GM21360 (cell line): ENCODE results near the gene RAB36.

ENCODE experiments used
- ATAC-seq: cut with Tn5 transposase; IDR thresholded peaks from one replicate; pipeline ENCODE4 v1.9.1; 2021; ENCODE audit warnings: mild to moderate bottlenecking, moderate library complexity; ENCODE audit not compliant: unreplicated experiment

The RAB36 gene, protein sequence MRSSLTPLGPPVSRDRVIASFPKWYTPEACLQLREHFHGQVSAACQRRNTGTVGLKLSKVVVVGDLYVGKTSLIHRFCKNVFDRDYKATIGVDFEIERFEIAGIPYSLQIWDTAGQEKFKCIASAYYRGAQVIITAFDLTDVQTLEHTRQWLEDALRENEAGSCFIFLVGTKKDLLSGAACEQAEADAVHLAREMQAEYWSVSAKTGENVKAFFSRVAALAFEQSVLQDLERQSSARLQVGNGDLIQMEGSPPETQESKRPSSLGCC

DNA sequence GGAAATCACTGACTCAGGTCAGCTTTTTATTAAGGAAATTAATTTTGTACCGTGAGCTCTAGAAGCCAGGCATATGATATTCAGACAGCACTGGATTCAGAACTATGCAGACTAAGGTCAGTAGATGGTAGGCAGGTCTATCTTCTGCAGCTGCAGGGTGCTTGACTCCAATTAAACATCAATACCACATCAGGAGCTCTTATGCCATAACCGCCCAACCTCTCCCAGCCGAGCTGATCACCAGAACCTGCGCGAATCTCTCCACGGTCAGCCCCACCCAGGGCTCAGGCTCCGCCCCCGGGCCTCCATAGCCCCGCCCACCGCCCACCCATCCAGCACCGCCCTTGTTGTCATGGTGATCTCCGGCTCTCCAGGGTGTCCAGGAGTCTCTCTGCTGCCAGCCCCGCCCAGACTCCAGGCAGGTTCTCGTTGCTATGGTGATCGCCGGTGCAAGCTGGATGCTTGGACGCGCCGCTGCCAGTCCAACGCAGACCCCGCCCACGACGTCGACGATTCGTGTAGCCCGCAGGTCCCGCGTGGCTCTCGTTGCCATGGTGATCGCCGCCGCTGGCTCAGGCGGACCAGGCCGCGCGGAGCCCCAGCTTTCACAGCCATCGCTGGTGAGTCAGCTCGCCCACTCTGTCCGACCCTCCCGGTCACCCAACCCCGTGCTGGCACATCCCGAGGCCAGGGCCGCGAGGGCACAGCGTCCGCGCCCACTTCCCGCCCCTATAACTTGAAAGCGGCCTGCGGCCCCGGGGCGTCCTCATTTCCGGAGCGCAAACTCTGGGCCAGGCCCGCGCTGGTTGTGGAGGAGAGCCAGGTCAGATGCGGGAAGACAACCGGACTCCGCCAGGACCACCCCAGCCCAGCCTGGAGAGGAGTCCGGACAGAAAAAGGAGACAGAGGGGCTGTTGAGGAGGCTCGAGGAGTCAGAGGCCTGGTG is at the start of gene RAB36:
Gene RAB36, plus strand, starts transcription at position 546 of the 946 bp plus-strand sequence. CDS start 1,140 bp downstream, outside the sequence.
- peak; percentile 53 for ATAC-seq

DNA sequence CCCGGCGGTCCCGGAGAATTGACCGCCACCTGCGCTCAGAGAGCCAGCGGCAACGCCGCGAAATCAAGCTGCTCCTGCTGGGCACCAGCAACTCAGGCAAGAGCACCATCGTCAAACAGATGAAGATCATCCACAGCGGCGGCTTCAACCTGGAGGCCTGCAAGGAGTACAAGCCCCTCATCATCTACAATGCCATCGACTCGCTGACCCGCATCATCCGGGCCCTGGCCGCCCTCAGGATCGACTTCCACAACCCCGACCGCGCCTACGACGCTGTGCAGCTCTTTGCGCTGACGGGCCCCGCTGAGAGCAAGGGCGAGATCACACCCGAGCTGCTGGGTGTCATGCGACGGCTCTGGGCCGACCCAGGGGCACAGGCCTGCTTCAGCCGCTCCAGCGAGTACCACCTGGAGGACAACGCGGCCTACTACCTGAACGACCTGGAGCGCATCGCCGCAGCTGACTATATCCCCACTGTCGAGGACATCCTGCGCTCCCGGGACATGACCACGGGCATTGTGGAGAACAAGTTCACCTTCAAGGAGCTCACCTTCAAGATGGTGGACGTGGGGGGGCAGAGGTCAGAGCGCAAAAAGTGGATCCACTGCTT is 49.4 kb upstream of the RAB36 start:
- no peak for ATAC-seq

DNA sequence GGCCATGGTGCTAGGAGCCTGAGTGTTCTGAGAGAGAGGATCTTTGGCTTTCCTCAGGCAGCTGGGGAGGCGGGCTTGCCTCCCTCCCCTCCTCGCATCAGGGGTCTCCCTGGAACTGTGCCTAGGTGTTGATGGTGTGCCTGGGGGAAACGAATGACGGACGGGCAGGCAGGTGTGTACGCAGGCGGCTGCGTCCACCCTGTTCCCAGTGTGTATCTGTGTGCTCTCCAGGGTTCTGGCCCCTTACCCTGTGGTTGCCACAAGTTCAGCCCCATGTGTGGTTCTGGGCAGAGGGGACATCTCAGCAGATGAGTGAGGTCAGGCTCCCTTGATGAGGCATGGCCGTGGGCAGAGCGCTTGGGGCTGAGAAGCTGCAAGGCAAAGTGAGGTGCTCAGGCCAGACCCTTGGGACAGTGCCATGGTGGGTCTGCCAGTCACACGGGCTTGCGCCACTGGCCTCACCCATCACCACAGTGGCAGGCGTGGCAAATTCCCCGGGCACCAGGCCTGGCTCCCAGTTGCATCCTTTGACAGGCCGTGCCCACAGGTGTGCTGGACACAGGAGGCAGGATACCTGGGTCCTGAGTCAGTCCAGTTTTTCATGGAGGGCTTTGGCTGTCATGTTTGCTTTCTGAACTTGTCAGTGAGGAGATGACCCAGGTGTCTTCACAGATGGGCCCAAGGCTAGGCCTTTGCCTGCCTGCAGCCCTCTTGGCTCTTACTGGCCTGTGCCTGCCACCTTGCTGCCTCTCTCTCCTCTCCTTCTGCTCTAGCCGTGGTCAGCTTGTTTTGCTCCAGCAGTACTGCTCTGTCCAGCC is 47.7 kb upstream of the RAB36 start:
- ATAC-seq, result no peak

DNA sequence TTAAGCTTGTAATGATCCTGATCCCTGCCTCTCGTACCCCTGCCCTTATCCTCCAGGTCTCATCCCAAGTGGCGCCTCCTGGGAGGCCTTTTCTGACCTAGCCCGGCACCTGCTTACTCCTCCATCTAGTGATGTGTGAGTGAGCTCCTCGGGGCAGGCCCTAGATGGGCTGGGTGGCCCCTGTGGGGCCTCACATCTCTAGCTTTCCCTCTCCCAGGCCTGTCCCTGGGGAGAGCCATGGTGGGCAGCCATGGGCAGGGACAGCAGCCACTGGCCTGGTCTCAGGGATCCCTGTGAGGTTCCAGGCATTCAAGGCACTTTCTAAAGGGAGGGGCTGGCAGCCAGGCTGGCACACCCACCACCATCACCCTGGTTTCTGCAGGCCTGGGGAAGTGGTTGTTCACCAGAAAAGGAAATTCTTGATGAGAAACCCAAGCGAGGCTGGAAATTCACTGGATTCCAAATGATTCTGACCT is 47.0 kb upstream of the RAB36 start:
- no peak for ATAC-seq

DNA sequence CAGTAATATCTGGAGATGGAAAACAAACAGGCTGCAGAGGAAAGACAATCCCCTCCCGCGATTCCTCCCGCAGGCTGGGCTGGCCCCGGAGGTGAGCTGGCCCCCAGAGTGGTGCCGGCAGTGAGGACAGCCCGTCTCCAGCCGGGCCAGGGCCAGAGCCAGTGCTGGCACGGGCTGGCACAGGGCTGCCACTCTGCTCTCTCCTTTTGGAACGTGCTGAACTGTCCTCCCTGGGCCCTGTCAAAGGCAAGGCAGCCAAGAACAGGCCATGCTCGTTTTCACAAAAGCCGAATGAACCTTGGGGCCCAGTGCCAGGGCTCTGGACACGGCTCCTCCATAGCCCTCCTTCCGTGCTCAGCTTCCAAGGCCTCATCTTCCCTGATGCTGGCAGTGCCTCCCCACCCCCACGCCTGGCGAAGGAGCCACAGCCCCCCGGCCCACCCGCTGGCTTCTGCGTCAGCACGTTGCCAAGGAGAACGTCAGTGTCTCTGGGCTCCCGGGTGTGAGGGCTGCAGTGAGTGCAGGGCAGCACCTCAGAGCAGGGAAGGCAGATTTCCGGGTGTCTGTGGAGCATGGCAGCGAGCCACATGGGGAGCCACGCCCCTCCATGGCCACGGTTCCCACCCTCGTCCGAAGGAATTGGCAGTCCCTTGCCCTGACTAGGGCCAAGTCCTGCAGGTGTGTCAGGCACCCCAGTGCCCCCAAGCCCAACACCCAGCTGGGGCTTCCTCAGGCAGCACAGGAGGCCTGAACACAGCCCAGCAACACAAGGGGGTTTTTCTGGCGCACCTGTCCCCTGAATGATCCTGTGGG is 46.4 kb upstream of the RAB36 start:
- ATAC-seq, result no peak

DNA sequence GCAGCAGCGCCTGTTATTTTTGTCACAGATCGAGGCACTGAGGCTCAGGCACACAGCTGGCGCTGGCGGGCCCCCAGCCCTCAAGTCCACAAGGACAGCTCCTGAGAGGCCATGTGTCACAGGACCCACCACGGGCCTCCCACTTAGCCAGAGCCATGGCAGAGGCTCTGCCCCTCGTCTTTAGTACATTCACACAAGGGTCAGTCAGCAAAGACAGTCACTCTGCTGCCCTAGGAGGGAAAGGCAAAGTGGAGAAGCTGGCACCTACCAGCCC is 45.8 kb upstream of the RAB36 start:
- no peak for ATAC-seq

DNA sequence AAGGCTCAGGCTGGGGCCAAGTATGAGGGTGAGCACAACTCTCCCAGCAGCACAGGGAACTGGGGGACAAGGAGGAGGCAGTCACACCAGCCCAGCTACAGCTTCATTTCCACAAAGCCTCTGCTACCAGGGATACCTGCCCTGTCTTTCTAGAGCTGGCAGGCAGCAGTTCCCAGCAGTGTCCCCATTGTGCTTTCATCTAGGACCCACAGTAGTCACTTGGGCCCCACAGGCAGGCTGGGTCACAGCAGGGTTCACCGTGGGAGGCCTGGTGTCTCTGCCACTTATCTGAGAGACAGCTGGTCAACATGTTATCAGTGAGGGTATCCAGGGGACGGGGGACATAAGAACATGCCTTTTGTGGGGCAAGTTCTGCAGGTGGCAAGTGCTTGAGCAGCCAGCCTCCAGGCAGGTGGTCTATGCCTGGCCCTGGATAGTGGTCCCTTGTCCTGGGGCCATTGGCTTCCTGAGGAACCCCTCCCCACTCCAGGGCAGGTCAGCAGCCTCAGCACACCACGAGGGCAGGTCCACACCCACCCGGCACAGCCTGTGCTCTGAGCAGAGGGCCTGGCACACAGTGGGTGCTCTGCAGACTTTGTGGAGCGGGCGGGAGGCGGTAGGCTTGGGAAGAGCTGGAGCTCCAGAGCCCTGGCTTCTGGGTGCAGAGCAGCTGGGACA is 45.0 kb upstream of the RAB36 start:
- no peak for ATAC-seq

DNA sequence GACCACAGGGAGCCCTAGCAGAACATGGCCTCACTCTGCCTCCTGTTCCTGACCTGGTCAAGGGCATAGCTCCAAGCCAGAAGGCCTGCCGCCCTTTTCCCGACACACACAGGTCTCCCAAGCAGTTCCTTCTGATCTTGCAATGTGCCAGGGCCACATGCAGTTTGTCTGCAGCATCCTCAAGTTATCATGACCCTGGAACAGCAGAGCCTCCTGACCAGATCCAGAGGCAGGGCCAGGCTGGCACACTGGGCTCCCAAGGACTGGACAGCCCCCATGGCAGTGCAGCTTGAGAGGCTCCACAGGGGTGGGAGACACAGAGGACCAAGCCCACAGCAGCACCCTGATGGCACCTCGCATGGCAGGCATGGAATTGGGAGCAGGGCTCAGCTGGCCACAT is 43.8 kb upstream of the RAB36 start:
- no peak for ATAC-seq

DNA sequence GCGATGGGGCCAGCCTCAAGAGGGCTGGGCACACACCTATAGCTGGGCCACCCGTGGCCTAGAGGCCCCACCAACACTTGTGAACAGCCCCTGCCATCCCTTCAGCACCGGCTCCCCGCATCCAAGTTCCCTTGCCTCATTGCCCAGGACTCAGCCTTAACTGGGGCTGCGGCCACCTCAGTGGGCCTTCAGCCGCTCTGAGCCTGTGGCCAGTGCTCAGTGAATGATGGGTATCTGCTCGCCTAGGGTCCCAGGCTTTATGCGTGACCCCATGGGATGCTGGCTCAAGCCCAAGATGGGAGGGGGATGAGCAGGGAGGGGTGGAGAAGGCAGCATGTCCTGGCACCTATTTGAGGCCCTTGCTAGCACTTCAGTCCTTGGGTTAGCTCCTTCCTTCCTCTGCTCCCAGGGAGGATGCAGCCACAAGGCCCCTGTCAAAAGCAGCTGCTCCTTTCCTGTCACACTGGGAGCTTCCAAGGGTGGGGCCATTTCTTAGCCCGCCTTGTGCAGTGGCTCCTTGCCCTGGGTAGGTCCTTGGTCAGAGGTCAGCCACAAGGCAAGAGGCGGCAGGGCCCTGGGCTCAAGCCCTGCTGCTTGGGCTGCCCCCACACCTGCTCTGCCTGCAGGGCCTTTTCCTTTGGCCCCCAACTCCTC is 43.1 kb upstream of the RAB36 start:
- ATAC-seq, result no peak

DNA sequence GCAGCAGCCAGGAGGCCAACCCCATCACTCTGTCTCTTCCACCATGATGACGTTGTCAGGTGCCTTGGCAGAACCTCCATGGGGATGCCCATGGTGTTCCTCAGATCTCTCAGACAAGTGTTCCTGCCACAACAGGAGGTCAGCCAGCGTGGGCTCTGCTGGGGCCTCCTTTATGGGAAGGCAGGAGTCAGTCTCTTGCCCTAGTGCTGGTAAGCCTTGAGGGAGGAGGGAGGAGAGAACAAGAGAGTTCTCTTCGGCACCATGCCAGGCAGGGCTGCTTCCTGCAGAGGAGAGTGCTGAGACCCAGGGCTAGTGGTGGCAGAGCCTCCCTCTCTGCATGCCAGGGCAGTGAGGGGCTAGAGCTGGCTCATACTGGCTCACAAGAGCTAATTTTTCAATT is 42.5 kb upstream of the RAB36 start:
- ATAC-seq, result no peak

DNA sequence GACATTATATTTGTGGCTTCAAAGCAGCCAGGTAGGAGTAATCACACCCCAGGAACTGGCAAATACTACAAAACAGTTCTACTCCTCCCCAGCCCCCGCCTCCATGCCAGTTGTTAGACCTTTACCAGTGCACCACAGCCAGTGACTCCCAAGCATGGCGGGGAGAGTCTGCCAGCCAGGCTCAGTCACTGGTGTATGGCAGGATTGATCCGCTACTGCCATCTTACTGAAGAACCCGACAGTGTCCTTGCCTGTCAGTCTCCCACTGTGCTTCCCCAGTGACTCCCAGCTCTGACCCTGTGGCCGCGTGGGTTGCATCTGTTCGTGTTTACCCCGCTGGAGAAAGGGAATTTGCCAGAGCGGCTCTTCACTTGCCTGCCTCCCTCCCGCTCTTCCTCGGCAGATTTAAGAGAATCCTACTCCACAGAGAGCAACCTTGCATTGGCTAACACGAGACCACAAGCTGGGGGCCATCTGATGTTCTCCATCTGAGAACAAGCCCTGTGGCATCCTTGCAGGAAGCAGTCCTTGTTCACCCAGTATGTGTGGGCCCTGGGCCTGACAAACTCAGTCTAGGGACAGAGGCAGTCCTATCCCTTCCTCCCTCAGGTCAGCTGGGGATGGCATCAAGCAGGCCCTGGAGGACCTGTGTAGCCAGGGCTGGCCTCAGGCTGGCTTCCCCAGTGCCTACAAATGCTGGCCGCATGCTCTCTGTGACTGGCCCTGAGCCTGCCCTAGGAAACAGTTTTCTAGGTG is 41.9 kb upstream of the RAB36 start:
- ATAC-seq, result no peak

DNA sequence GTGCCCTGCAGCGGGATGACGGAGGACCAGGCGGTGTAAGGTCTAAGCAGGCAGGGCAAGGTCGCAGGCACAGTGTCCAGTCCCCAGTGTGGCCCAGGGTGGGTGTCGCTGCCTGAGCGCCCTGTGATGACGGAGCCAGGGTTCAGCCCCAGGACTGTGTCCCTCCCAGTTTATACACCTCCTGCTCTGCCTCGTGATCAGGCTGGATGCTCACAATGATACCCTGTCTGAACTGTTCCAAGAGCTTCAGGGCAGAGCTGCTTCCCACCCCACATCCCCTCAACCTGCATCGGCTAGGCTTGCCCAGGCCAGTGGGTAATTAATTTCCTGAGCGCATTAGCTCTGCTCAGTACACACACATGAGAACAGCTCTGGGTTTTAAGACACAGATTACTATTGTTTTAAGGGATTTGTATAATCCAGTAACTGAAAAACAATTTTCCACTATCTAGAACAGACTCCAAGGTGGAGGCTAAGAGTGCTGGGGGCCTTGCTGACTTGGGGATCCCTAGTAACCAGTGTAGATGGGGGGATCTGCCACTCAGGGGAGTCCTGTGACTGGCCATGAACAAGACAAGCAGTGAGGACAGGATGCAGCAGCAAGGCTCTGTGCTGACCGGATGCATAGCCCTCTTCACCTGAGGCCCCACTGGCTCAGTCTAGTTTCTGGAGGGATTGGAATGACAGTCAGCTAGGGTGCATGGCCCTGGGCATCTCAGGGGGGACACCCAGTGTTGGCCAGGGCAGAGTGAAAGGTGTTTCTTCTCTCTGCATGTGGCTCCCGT is 40.9 kb upstream of the RAB36 start:
- ATAC-seq, result no peak

DNA sequence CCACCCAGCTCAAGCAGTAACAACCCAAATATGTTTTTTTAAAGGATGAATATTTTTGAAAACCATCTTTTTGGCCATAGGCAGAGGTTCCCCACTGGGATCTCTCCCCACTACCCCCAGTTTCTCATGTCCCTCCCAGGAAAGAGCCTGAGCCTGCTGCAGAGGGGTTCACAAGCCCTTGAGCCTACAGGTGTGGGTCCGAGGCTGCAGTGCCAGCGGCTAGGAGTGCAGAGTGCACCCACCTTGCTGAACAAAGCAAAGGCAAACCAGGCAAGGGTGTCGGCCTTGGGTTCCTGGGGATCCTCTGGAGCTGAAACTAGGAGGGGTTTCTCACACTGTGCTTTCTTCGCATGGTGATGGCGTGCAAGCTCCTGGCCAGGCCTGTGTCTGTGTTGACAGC is 40.0 kb upstream of the RAB36 start:
- no peak for ATAC-seq

DNA sequence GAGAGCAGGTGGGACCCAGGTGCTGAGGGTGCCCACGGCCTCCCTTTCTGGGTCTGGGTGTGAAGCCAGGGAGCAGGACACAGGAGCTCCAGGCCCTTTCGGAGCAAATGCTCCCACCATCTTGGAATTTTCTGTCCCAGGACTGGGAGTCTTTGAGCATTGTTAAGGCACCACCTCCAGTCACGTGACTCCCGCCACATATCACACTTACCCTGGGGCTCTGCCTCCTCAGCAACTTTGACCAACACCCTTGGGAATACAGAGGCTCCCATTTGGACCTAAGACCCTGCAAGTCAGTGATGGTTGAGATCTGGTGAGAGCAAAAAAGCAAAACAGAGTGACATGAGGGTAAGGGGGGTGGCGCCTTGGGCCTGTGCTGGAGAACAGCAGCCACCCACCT is 39.4 kb upstream of the RAB36 start:
- ATAC-seq, result no peak

DNA sequence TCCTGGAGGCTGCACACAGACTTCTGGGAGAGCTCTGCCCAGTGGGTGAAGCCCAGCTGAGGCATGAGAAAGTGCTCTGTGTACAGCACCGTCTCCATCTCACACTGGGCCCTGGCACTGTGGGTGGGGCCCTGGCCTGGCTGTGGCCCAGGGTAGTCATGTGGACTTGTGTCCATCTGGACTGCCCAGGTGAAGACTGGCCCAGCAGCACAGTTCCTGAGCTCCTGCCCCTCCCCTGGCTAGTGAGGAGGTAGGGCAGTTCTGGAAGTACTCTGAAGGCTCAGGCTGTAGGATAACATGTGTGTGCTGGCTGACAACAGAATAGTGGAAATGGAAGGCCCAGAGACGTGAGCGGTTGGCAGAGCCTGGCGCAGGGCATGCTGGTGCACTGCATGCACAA is 38.9 kb upstream of the RAB36 start:
- no peak for ATAC-seq

DNA sequence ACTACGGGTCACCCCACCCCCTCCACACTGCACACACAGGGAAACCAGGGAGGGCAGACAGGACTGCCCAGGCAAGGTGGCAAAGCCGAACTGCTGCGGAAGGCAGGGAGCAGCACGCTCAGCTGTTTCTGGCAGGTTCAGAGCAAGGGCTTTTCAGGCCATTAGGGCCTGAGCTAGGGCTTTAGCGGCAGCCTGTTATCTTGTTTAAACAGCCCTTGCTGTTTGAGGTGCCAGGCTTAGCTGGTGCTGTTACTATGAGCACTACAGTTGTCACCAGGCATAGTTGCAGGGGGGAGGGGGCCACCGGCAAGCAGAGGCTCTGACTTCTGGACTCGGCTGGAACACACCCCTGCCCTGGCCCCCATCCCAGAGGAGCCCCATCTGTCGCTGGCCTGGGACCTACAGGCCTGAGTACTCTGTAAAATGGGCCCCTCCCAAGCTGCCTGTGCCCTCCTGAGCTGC is 38.3 kb upstream of the RAB36 start:
- ATAC-seq, result no peak

DNA sequence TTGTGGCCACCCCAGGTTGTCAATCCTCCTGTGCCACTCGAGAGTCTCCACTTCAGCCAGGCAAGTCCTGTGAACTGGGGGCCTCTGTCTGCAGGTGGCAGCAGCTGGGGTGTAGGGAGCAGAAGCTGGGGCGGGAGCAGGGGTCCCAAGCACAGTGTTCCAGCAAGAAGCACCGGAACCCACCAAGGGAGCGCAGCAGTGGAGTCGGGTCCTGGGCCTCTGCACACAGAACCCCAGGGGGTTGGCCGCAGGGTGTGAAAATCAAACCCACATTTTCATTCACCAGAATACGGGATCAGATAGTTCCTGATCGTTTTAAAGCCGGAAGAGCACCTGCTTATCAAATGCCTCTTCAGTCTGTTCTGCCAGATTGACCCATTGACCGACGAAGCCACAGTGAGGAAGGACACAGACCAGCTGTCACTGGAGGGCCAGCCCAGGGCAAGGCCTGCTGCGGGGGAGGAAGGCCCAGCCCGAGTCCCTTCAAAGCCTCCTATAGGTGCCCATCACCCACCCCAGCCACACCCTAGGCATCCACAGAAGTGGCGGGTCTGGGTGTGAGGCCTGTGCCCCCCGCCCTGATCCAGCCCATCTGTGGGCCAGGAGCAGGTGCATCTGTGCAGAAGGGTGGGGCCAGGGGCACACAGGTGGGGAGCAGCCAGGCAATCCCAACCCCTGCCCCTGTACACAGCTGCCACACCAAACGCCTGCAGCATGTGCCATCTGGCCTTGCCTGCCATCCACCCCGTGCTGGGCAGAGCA is 37.6 kb upstream of the RAB36 start:
- ATAC-seq, result no peak
